NCI-H1930 (cell line): ENCODE measurements around the gene HECTD1.
"Not testable (repeated sequence)": the region's sequence is repeated elsewhere in the genome, so short reads cannot be mapped to it uniquely, and the experiment has no call there.

Experiments used
- DNase-seq, 2 experiments: peaks; one replicate each; lab custom pipeline; 2025; lab: John Stamatoyannopoulos, UW

Gene HECTD1

DNA sequence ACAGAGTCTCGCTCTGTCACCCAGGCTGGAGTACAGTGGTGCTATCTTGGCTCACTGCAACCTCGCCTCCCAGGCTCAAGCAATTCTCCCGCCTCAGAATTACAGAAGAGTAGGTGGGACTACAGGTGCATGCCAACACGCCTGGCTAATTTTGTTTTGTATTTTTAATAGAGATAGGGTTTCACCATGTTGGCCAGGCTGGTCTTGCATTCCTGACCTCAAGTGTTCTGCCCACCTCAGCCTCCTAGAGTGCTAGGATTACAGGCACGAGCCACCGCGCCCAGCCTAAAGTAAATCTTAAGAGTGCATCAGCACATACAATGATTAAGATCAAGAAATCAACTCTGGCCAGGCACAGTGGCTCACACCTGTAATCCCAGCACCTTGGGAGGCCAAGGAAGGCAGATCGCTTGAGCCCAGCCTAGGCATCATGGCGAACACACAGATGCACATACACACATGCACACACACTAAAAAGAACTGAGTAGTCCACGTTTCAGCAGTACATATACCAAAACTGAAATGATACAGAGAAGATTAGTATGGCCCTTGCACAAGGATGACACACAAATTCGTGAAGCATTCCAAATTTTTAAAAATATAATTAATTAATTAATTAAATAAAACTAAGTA lies 65.0 kb downstream of the HECTD1 start:
- DNase-seq, result no peak

DNA sequence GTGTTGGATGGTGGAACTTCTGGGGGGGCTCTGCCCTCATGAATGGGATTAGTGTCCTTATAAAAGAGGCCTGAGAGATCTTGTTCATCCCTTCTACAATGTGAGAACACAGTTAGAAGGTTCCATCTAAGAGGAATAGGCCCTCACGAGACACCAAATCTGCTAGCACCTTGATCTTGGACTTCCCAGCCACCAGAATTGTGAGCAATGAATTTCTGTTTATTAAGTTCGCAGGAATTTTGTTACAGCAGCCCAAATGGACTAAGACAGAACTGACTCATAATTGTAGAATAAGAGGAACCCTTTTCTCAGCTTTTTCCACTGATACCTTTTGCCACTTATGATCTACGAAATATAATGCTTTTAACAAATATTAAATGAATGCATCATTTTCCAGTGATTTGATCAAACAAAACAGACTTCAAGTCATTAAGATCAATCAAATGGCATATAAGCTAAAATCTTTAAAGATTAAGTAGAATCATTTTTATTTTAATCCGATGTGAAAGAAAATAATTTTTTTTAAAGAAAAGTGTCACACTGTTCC lies 68.2 kb downstream of the HECTD1 start:
- DNase-seq, result no peak

DNA sequence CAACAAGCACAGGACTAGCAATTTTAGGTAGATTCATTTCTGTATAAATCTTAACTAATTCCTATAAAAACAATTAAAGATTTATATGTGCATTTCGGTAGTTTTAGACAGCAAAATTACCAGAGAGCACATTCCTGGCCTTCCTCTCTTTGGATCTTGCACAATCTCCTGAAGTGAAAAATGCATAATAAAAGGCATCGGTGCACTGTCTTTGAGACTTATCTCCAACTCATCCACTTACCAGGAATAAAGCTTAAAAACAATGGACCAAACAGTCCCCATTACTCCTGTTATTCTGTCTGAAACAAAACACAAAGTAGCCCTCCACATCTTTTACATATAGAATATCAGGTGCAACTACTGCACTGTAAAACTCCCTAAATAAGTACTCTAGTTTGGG lies 69.3 kb downstream of the HECTD1 start:
- DNase-seq, result no peak

DNA sequence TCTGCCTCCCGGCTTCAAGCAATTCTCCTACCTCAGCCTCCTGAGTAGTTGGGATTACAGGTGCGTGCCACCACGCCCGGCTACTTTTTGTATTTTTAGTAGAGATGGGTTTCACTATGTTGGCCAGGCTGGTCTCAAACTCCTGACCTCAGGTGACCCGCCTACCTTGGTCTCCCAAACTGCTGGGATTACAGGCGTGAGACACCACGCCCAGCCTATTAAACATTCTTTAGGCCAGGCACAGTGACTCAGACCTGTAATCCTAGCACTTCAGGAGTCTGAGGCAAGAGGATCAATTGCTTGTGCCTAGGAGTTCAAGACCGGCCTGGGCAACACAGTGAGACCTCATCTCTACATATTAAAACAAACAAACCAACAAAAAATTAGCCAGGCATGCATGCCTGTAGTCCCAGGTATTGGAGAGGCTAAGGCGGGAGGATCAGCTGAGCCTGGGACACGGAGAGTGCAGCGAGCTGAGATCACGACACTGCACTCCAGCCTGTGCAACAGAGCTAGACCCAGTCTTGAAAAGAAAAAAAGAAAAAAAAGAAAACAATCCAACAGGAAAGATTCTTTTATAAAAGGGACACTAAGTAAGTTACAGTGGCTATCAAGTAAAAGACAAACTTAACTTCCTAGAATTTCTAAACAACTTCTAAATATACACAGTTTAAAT lies 70.2 kb downstream of the HECTD1 start:
- no peak for DNase-seq

DNA sequence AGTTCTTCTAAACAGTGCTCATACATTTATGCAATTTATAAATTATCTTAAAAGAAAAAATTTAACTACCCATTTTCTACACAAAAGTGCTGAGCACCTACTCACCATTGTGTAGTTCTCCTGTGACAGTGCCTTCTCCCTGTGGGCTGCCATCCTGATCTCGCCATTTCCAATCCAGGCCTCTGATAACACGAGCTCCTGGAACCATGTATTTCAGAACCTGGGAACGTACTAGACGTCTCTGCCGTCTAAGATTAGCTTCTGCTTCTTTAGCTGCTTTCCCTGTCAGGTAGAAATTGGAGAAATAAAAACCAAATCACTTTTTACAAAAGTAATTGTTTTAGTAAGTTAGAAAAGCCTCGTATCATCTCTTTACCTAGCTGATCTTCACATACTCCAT lies 74.5 kb downstream of the HECTD1 start:
- no peak for DNase-seq

DNA sequence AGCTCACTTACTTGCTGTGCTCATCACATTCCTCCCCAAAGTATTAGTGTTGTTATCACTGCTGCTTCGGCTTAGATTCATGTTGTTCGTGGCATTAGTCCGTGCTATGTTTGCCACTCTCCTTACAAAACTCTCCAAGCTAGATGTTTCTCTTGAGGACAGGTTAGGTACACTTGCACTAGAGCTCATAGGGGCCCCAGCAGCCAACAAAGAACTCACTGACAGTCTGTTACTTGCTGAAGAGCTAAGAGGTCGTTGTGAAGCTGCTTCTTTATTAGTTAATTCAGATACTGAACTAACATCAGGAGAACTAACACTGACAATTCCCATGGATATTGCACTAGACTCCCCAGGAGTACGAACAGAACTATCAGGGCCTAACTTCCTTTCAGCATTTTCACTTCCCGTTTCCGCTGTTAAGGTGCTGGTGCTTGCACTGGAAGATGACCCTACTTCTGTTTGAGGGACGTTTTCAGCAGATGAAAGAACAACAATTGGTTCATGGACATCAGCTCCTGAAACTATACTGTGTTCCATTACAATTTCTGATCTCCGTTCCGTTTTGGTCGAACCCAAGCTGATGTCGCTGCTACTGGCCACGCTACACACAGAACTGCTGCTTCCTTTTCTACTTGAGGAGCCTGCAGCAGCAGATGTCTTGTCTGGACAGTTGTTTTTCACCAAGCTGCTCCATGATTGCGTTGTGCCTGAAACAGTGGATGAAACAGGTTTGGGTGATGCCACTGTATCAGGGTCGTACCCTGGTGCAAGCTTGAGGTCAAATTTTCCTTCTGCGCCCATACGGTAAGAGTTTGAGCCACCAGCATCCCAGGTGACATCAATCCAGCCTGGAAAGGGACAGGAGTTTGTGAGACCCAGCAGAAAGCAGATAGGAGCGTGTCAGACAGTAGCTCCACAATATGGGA lies 78.7 kb downstream of the HECTD1 start:
- no peak for DNase-seq

DNA sequence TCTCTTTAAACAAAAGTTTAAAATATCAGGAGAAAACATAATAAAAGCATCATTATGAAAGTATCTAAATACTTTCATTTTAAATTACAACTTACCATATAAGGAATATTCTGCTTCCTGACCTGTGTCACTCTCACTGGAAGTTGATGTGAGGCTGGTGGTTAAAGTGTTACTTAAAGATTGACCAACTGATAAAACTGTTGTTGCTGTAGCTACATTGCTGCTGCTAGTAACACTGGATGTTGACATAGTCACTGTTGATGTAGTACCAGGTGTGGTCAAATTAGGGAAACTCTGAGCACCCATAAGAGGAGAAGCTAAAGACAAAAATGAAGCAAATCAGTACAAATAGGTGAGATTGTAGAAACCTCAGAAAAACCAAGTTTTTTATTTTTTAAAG lies 79.9 kb downstream of the HECTD1 start:
- no peak for DNase-seq

DNA sequence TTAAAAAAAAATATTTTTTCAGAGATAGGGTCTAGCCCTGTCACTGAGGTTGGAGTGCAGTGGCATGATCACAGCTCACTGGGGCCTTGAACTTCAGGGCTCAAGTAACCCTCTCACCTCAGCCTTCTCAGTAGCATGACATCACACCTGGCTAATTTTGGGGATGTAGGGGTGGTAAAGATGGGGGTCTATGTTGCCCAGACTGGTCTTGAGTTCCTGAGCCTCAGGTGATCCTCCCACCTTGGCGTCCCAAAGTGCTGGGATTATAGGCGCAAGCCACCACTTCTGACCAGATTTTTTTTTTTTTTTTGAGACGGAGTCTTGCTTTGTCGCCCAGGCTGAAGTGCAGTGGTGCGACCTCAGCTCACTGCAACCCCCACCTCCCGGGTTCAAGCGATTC lies 80.9 kb downstream of the HECTD1 start:
- DNase-seq, result no peak

DNA sequence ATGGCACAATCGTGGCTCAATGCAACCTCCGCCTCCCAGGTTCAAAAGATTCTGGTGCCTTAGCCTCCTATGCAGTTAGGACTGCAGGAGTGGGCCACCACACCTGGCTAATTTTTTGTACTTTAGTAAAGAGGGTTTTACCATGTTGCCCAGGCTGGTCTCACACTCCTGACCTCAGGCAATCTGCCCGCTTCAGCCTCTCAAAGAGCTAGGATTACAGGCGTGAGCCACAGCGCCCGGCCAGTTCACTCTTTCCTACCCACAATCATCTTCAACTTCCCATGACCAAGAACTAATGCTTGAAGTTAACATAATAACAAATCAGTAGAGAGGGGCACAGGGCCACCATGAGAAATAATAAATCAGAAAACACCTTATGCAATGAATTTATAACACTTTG lies 82.4 kb downstream of the HECTD1 start:
- no peak for DNase-seq

DNA sequence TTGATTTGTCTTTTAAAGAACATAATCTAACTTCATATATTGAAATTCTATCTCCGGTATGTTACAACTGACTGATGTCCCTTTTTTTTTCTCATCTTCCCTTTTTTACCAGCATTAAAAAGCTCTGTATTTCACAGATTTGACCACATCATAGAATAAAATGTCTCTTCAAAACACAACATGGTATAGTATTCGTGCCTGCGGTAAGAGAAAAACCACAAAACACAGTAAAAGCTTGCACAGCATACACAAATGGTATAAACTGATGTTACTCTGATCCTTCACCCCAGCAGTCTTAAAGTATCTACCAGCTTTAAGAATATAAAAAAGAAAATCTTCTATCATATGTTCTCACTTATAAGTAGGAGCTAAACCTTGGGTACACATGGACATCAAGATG lies 83.4 kb downstream of the HECTD1 start:
- no peak for DNase-seq

DNA sequence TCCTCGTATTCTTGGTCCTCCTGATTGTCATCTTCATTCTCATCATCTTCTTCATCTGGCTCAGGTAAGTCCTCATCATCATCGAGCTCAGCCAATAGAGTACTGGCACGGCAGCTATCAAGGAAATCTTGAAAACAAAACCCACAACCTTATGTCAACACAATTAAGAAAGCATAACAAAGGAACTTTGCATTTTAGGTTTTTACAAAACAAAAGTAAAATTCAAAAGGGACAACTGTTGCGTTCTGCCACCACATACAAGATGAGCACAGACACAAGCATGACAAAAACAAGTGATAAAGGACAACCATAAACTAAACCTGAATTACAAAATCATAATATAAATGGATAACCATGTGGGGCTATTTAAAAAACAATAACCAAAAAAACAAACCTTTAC lies 84.7 kb downstream of the HECTD1 start:
- no peak for DNase-seq

DNA sequence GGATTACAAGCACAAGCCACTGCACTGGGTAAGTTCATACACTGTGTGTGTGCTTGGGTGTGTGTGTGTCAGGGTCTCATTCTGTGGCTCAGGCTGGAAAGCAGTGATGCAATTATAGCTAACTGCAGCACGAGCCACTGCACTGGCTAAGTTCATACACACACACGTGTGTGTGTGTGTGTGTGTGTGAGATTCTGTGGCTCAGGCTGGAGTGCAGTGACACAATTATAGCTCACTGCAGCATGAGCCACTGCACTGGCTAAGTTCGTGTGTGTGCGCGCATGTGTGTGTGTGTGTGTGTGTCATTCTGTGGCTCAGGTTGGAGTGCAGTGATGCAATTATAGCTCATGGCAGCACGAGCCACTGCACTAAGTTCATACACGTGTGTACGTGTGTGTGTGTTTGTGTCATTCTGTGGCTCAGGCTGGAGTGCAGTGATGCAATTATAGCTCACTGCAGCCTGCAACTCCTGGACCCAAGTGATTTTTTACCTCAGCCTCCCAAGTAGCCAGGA lies 85.4 kb downstream of the HECTD1 start:
- DNase-seq, result no peak

DNA sequence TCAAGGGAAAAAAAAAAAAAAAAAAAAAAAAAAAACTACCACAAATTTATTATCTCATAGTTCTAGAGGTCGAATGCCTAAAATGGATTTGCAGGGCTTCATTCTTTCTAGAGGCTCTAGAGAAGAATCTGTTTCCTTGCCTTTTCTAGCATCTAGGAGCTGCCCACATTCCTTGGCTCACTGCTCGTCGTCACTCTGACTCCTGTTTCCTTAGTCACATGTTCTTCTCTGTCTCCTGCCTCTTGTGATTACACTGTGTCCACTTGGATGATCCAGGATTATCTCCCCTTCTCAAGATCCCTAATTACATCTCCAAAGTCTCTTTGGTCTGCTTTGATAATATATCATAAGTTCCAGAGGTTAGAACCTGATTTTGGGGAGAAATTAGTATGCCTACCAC lies 88.7 kb downstream of the HECTD1 start:
- no peak for DNase-seq

DNA sequence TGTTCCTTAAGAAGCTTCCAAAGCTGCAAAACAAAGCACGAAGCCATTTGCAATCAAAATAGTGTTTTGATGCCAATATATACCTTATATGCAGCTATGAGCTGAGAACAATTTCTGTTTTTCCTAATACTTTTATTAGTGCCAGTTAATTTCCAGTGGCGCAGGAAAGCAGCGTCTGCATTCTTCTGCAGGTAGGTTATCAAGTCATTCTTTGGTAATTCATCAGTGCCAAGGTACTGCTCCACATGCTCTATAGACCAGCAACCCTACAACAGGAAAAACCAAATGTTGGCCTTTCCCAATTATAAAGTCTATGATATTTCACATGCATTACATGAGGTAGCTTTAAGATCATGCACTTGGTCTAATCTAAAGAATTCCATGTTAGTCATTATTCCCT lies 93.8 kb downstream of the HECTD1 start:
- no peak for DNase-seq

DNA sequence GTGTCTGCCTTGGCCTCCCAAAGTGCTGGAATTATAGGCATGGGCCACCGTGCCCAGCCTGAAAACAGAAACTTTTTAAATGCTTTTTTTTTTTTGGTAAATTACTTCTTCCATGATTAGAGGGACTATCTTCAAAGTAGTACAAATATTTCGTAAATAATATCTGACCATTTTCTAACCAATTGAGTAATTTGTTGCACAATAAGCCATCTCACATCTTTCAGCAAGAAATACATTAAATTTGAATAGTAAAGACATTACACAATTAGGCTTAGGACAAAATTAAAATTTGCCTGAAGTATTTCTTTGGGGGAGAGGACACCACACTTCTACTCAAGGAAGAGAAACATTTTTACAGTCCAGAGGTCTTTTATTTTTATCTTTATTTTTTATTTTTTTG lies 96.7 kb downstream of the HECTD1 start:
- DNase-seq, result no peak

DNA sequence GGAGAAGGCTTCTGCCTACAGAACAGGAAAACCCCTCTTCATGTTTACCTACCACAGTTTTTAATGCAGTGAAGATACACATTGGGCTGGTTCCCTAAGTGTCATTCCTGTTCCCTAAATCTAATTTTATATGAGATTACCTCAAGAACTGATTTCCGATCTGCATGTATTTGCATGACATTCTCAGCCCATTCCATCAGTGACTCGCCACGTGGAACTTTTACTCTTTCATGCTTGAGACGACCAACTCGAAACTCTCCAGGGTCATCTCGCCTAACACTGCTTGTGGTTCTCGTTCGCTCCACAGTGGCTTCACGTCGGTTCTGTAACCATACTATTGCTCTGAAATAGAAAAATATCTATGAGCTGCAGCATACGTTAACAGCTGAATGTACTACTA lies 98.3 kb downstream of the HECTD1 start:
- DNase-seq, result no peak

DNA sequence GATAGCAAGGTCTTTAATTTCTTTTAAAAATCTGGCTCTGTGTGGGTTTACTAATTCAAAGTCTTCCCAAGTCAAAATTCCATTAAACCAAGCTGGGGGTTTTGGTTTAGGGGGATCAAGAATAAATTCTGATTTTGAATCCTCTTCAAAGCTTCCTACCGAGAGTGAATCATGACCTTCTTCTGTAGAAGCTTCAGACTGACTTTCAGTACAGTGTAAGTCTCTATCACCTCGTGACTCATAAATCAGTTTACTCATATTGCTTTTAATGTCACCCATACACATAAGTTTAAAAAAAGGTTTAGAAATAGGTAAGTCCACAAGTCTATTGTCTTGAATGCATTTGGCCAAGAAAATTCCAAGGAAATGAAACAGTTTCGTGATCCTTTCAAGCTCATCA lies 100.8 kb downstream of the HECTD1 start:
- no peak for DNase-seq

DNA sequence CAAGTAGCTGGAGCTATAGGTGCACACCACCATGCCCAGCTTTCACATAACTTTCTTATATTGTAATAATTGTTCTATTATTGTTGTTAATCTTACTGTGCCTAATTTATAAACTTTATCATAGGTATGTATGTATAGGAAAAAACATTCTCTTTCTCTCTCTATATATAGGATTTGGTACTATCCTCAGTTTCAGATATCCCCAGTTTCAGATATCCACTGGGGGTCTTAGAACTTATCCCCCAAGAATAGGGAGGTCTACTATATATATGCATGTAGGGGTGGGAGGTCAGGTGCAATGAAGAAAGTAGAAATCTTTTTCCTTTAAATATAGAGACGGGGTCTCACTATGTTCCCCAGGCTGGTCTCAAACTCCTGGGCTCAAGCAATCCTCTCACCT lies 110.5 kb downstream of the HECTD1 start:
- DNase-seq, result no peak

DNA sequence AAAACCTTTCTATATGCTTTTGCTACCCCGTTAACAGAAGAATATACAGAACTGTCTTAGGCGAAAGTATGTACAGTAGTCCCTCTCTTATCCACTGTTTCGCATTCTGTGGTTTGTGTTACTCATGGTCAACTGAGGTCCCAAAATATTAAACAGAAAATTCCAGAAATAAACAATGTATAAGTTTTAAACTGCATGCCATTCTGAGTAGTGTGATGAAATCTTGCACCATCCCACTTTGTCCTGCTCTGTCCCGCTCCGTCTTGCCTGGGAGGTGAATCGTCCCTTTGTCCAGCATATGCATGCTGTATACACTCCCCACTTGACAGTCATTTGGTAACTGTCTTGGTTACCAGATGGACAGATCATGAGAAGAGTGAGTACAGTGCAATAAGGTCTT lies 111.3 kb downstream of the HECTD1 start:
- no peak for DNase-seq

DNA sequence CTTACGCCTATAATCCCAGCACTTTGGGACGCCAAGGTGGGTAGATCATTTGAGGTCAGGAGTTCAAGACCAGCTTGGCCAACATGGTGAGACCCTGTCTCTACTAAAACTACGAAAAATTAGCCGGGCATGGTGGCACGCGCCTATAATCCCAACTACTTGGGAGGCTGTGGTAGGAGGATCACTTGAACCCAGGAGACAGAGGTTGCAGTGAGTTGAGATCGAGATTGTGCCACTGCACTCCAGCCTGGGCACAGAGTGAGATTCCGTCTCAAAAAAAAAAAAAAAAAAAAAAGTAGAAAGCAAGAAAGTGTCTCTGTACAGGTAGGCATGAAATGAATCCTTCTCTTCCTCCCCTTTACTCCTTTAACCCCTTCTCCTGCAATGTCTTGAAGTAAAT lies 111.8 kb downstream of the HECTD1 start:
- DNase-seq, result not testable (repeated sequence)

DNA sequence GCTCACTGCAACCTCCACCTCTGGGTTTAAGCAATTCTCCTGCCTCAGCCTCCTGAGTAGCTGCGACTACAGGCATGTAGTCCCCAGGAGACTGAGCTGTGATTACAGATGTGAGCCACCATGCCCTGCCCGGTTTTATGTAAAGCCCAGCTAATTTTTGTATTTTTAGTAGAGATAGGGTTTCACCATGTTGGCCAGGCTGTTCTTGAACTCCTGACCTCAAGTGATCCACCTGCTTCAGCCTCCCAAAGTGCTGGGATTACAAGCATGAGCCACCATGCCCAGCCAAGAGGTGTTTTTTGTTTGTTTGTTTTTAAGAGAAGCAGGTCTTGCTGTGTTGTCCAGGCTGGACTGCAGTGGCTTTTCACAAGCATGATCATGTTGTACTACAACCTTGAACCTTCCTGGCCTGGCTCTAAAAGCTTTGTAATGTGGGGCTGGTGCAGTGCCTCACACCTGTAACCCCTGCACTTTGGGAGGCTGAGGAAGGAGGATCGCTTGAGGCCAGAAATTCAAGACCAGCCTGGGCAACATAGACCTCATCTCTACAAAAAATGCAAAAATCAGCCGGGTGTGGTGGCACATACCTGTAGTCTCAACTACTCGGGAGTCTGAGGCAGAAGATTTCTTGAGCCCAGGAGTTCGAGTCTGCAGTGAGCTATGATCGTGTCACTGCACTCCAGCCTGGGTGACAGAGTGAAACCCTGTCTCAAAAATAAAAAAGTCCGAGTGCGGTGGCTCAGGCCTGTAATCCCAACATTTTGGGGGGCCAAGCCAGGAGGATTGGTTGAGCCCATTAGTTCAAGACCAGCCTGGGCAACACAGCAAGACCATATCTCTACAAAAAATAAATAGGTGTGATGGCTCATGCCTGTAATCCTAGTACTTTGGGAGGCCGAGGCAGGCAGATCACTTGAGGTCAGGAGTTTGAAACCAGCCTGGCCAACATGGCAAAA lies 113.4 kb downstream of the HECTD1 start:
- not testable (repeated sequence) for DNase-seq
